ENCODE data around the gene LST1. TPM values are rescaled to one million over a fixed set of nuclear protein-coding genes. Genes with fewer than 3 reads are reported as not detected.

LST1 gene
- total RNA-seq, 6 donors from 2014 or later = 7.7 to 132 (median 33.5) TPM

- peak in 1 of 2 donors; percentile 50 for DNase-seq
- peak within 1 kb of the TSS in 3 of 4 donors; percentile 18 to 43 (median 29) for H3K4me3 ChIP-seq
- ATAC-seq (ENCODE audit: low FRiP score in 2 of 2) = peak in 1 of 2 donors; percentile 61
- WGBS, 2 donors = 42 to 54% methylated on average over 6 of the region's 6 CpGs
- H3K27ac ChIP-seq = peak within 1 kb of the TSS; percentile 64 to 82 (median 74)
- peaks cover 0 to 13% (median 8%) of the 10 kb centered on the region in 4 donors for H3K4me1 ChIP-seq
- no peaks in the 10 kb centered on the region for H3K36me3 ChIP-seq
- H3K9me3 ChIP-seq = no peaks in the 10 kb centered on the region
- TF ChIP-seq POLR2AphosphoS5 (IDR thresholded peaks at IDR 0.05) = no peak
- no peaks in the 10 kb centered on the region for H3K27me3 ChIP-seq
These were observed 28.9 kb downstream of the LST1 start, which contains the start of gene AIF1 for GRCh38 chr6:31614684-31615578. Gene AIF1, plus strand, starts transcription at chr6:31615234. Its CDS starts 96 bp downstream, at chr6:31615330.

- peaks cover 0 to 13% (median 8%) of the 10 kb centered on the region in 4 donors for H3K4me1 ChIP-seq
- ATAC-seq (ENCODE audit: low FRiP score in 2 of 2) (no peak), DNase-seq (peak in 1 of 2 donors; percentile 29)
- TF ChIP-seq POLR2AphosphoS5 (IDR thresholded peaks at IDR 0.05) = no peak
- TF ChIP-seq CTCF (IDR thresholded peaks at IDR 0.05) = no peak
- no peak for TF ChIP-seq EP300 (IDR thresholded peaks at IDR 0.05)
- no peak for TF ChIP-seq POLR2A (IDR thresholded peaks at IDR 0.05)
- peak overlapping the region in 3 of 4 donors; percentile 18 to 43 (median 29) for H3K4me3 ChIP-seq
- H3K27ac ChIP-seq = peak overlapping the region; percentile 64 to 82 (median 74)
- no peaks in the 10 kb centered on the region for H3K36me3 ChIP-seq
- H3K9me3 ChIP-seq = no peaks in the 10 kb centered on the region
- 36 to 41% methylated on average over 7 of the region's 7 CpGs for WGBS, 2 donors
- H3K27me3 ChIP-seq = no peaks in the 10 kb centered on the region
These were observed 29.7 kb downstream of the LST1 start for GRCh38 chr6:31615748-31616147.

- WGBS, 2 donors = 86 to 87% methylated on average over 2 of the region's 2 CpGs
- DNase-seq = no peak
These were observed 30.9 kb downstream of the LST1 start for GRCh38 chr6:31617010-31617409.

GRCh38 chr6:31619805-31620585 is 33.9 kb downstream of the LST1 start:
- 0 to 1% methylated on average over 48 to 50 of the region's 50 CpGs for WGBS, 2 donors
- ATAC-seq (ENCODE audit: low FRiP score in 2 of 2) (peak; percentile 96 to 97), DNase-seq (peak; percentile 96 to 98)
- H3K27me3 ChIP-seq = no peaks in the 10 kb centered on the region
- H3K4me1 ChIP-seq = peaks cover 15 to 27% (median 19%) of the 10 kb centered on the region in 4 donors
- peaks cover 15 to 22% (median 18%) of the 10 kb centered on the region in 4 donors for H3K36me3 ChIP-seq
- TF ChIP-seq CTCF (IDR thresholded peaks at IDR 0.05) (peak in 3 of 6 experiments; percentile 9 to 34 (median 27)), EP300 (IDR thresholded peaks at IDR 0.05) (no peak), POLR2A (IDR thresholded peaks at IDR 0.05) (peak; percentile 57 to 98 (median 93)), POLR2AphosphoS5 (IDR thresholded peaks at IDR 0.05) (peak; percentile 94)
- peak overlapping the region; percentile 97 to 100 (median 98) for H3K27ac ChIP-seq
- no peaks in the 10 kb centered on the region for H3K9me3 ChIP-seq
- H3K4me3 ChIP-seq = peak overlapping the region in 3 of 4 donors; percentile 79 to 92 (median 82)

More at GRCh38 chr6:31617010-31617409, 30.9 kb downstream of the LST1 start:
- no peak overlapping the region for H3K4me3 ChIP-seq
- peaks cover 7 to 22% (median 15%) of the 10 kb centered on the region in 4 donors for H3K4me1 ChIP-seq
- H3K27ac ChIP-seq = no peak overlapping the region
- H3K27me3 ChIP-seq = no peaks in the 10 kb centered on the region
- H3K36me3 ChIP-seq = no peaks in the 10 kb centered on the region
- no peak for ATAC-seq (ENCODE audit: low FRiP score in 2 of 2)
- no peaks in the 10 kb centered on the region for H3K9me3 ChIP-seq
- TF ChIP-seq CTCF (IDR thresholded peaks at IDR 0.05) (no peak), POLR2A (IDR thresholded peaks at IDR 0.05) (no peak), EP300 (IDR thresholded peaks at IDR 0.05) (no peak), POLR2AphosphoS5 (IDR thresholded peaks at IDR 0.05) (no peak)

All from upper lobe of left lung (tissue), 6 donors.